ENCODE results near the gene NECTIN2. TPM values are rescaled to one million over a fixed set of nuclear protein-coding genes. Genes with fewer than 3 reads are reported as not detected.
"Not testable (repeated sequence)": the region's sequence is repeated elsewhere in the genome, so short reads cannot be mapped to it uniquely, and the experiment has no call there.

Gene NECTIN2
- total RNA-seq, 1 experiment from 2014 or later = 24.3 TPM

GRCh38 chr19:44848812-44849447 is 2.8 kb downstream of the NECTIN2 start:
- DNase-seq (ENCODE audit: extremely low read depth, low read depth) = no peak

DNA sequence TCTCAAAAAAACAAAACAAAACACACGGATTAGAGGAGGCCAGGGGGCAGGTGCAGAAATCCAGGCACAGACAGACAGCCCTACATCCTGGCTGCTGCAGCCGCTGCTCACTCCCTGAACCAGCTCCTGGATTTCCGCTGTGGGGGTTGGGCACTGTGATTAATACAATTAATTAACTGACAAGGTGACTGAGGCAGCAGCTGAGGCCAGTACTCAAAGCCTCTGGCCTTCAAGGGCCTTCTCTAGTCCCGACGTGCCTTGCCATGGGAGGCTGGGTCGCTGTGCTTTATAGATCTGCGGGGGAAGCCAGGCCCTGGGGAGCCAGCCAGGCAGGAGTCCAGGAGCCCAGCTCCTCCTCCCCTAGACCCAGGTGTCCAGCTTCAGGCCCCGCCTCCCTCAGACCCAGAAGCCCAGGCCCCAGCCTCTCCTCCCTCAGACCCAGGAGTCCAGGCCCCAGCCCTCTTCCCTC is 4.6 kb downstream of the NECTIN2 start:
- no peak for DNase-seq (ENCODE audit: extremely low read depth, low read depth)

DNA sequence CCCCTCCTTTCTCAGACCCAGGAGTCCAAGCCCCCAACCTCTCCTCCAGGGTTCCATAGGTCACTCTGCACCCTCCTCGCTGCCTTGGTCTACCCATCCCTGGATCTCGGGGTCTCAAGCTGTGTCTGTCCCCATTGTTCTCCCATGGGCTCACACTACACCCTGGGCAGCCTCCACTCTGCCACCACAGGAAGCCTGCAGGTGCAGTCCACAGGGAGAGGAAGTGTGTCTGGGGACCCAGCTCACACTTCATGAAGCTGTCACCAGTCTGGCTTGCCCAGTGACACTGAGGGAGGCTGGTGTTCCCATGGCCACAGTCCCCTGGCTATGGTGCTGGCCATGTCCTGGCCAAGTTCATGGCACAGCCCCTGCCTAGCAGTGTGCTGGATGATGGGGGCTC is 5.3 kb downstream of the NECTIN2 start:
- no peak for DNase-seq (ENCODE audit: extremely low read depth, low read depth)

DNA sequence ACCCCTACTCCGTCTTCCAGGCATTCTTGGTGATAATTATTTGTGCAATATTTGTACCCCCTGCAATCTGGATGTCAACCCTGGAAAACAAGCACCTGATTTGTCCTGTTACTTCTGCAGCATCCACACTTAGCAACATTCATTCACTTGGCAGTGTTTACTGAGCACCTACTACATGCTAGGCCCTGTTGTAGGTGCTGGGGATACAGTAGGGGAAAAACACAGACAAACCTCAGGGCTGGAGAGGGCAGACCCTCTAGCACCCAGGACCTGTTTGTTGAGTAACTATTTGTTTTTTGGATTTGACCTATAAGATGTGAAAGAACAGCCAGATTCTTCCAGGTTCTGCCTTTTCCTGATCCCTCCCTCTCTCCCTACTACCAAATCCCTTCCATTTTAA is 9.5 kb downstream of the NECTIN2 start:
- no peak for DNase-seq (ENCODE audit: extremely low read depth, low read depth)

DNA sequence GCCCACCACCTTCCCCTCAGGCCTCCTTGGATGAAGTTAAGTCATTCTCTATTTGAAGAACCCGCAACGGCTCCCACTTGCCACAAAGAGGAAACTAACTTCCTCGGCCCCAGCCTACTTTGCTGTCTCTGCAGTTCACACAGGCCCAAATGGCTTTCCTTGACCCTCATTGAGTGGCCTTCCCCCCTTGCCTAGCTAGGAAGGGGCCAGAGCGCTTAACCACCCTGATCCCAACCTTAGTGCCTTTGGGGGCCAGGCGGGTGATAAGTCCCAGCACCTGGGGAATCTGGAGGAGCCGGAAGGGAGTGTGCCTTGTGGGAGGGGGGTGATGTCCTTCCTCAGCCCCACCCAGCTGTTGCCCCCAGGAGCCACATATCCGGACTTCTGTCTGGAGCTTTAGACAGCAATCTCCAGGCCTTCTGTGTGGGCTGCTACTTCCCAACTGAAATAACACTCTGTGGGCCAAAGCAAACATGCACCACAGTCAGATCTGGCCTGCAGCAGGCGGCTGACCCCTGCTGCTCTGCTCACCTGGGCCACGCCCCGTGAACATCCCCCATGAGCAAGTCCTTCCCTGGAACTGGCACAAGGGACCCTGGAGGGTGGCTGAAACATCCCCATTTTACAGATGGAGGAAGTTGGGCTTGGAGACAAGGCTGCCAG is 10.5 kb downstream of the NECTIN2 start:
- no peak for DNase-seq (ENCODE audit: extremely low read depth, low read depth)

GRCh38 chr19:44857837-44858236 is 11.7 kb downstream of the NECTIN2 start:
- no peak for DNase-seq (ENCODE audit: extremely low read depth, low read depth)

DNA sequence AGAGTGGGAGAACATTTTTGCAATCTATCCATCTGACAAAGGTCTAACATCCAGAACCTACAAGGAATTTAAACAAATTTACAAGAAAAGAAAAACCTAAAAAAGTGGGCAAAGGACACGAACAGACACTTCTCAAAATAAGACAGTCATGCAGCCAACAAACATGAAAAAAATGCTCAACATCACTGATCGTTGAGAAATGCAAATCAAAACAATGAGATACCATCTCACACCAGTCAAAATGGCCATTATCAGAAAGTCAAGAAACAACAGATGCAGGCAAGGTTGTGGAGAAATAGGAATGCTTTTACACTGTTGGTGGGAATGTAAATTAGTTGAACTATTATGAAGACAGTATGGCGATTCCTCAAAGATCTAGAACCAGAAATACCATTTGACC is 15.5 kb downstream of the NECTIN2 start:
- DNase-seq (ENCODE audit: extremely low read depth, low read depth) = not testable (repeated sequence)

- no peak for DNase-seq (ENCODE audit: extremely low read depth, low read depth)
These were observed 17.9 kb downstream of the NECTIN2 start for GRCh38 chr19:44863990-44864389.

DNA sequence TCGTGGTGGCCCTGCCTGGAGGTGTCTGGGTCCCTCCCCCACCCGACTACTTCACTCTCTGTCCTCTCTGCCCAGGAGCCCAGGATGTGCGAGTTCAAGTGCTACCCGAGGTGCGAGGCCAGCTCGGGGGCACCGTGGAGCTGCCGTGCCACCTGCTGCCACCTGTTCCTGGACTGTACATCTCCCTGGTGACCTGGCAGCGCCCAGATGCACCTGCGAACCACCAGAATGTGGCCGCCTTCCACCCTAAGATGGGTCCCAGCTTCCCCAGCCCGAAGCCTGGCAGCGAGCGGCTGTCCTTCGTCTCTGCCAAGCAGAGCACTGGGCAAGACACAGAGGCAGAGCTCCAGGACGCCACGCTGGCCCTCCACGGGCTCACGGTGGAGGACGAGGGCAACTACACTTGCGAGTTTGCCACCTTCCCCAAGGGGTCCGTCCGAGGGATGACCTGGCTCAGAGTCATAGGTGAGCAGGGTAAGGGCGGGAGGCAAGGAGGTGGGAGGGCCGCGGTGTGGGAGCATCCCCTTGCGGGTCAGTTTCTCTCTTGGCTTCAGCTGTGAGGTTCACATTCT is 19.2 kb downstream of the NECTIN2 start:
- DNase-seq (ENCODE audit: extremely low read depth, low read depth) = no peak

- DNase-seq (ENCODE audit: extremely low read depth, low read depth) = no peak
These were observed 20.6 kb downstream of the NECTIN2 start for GRCh38 chr19:44866664-44867063.

- no peak for DNase-seq (ENCODE audit: extremely low read depth, low read depth)
These were observed 21.5 kb downstream of the NECTIN2 start for GRCh38 chr19:44867578-44867977.

GRCh38 chr19:44869733-44870470 is 23.8 kb downstream of the NECTIN2 start:
- no peak for DNase-seq (ENCODE audit: extremely low read depth, low read depth)

GRCh38 chr19:44871809-44872208 is 25.7 kb downstream of the NECTIN2 start:
- DNase-seq (ENCODE audit: extremely low read depth, low read depth) = no peak

DNA sequence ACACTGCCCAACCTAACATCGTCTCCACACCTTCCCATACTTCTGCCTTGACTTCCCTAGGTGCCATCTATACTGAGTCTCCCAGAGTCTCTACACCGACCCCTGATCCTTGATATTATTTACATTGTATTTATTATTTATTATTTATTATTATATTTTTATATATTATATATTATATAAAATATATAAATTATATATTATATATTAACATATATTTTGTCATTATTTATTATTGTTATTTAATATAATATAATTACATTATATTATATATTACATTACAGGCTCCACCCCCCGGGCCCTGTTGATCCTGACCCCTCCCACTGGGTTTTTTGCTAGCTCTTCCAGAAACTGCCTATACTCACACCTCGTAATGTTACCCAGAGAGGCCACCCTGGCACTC is 26.6 kb downstream of the NECTIN2 start:
- DNase-seq (ENCODE audit: extremely low read depth, low read depth) = no peak

DNA sequence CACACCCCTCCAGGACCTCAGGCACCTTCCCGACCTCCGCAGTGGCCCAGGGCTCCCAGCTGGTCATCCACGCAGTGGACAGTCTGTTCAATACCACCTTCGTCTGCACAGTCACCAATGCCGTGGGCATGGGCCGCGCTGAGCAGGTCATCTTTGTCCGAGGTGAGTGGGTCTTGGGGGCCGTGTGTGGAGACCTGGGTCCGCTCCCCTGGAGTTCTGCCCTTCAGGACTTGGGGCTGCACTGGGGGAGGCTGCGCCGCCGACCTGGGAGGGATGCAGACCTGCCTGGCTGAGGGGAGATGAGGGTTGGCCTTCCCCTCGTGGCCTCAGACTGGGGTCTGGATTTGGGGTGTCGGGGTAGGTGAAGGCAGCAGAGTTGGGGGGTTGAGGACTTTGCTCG is 28.2 kb downstream of the NECTIN2 start:
- DNase-seq (ENCODE audit: extremely low read depth, low read depth) = no peak

DNA sequence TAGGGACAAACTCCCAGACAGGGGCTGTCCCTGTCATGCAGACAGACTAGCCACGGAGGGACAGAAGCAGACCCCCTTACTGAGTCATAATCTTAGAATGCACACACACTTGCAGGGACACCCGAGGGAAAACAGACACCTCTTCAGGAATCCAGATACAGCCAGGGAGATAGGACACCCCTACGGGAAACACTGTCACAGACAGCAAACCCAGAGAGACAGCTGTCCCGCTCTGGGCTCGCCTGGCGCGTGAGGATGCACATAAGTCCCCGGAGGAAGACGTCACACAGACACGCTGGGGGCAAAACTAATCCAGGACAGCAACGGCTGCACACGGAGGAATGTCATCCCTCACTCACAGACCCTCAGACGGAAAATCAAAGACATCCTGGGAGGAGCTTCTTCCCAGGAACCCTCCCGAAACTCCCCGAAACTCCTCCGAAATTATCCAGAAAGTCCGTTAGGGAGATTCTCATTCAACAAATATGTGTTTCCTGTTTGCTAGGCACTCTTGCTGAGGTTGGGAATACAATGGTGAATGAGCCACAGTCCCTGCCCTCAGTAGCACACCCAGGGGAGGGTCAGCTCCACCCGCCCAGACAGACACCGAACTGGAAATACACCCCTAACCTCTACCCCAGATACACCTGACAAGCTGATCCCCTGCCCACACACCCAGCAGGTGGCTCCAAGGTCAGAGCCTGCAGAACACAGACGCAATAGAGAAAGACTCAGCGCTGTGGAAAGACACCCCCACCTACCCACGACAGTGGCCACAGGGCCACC is 29.8 kb downstream of the NECTIN2 start:
- DNase-seq (ENCODE audit: extremely low read depth, low read depth) = no peak

- no peak for DNase-seq (ENCODE audit: extremely low read depth, low read depth)
These were observed 30.9 kb downstream of the NECTIN2 start for GRCh38 chr19:44876930-44877535.

DNA sequence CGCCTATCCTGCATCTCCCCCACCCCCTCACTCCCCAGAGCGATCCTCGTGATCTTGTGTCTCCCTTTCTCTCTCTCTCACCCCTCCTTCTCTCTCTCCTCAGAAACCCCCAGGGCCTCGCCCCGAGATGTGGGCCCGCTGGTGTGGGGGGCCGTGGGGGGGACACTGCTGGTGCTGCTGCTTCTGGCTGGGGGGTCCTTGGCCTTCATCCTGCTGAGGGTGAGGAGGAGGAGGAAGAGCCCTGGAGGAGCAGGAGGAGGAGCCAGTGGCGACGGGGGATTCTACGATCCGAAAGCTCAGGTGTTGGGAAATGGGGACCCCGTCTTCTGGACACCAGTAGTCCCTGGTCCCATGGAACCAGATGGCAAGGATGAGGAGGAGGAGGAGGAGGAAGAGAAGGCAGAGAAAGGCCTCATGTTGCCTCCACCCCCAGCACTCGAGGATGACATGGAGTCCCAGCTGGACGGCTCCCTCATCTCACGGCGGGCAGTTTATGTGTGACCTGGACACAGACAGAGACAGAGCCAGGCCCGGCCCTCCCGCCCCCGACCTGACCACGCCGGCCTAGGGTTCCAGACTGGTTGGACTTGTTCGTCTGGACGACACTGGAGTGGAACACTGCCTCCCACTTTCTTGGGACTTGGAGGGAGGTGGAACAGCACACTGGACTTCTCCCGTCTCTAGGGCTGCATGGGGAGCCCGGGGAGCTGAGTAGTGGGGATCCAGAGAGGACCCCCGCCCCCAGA is 32.2 kb downstream of the NECTIN2 start:
- no peak for DNase-seq (ENCODE audit: extremely low read depth, low read depth)

GRCh38 chr19:44879309-44880065 is 33.4 kb downstream of the NECTIN2 start:
- no peak for DNase-seq (ENCODE audit: extremely low read depth, low read depth)

Data from NCI-H460 (cell line).